ENCODE data around the gene PARP11.

Gene PARP11

DNA sequence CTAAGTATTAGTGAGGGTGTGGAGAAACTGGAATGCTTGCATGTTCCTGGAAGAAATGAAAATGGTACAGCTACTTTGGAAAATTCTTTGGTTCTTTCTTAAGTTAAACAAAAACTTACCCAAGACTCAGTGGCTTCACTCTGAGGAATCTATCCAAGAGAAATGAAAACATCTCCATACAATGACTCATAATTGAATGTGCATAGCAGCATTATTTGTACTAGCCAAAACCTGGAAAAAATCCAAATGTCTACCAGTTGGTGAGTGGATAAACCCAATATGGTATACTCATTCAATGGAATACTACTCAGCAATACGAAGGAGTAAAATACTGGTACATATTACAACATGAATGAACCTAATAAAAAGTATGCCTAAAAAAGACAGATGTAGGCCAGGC, 102.3 kb downstream of the PARP11 start:
- ATAC-seq, result no peak
- no peak for DNase-seq

- ATAC-seq (no peak), DNase-seq (no peak)
These were observed 104.2 kb downstream of the PARP11 start for GRCh38 chr12:3768911-3769447.

- ATAC-seq (no peak), DNase-seq (no peak)
These were observed 112.0 kb downstream of the PARP11 start for GRCh38 chr12:3761116-3761735.

- no peak for ATAC-seq
These were observed 113.3 kb downstream of the PARP11 start for GRCh38 chr12:3759878-3760277.

More at GRCh38 chr12:3759878-3760277, 113.3 kb downstream of the PARP11 start:
- no peak for DNase-seq
